Measurements from ENCODE around the gene RAX2.
"Not testable (repeated sequence)": the region's sequence is repeated elsewhere in the genome, so short reads cannot be mapped to it uniquely, and the experiment has no call there.

The RAX2 gene

GRCh38 chr19:3766520-3766919 lies 5.5 kb downstream of the RAX2 start:
- no peak overlapping the region for H3K4me3 ChIP-seq (ENCODE audit: low read depth, low read length)
- TF ChIP-seq, protein P1, sequence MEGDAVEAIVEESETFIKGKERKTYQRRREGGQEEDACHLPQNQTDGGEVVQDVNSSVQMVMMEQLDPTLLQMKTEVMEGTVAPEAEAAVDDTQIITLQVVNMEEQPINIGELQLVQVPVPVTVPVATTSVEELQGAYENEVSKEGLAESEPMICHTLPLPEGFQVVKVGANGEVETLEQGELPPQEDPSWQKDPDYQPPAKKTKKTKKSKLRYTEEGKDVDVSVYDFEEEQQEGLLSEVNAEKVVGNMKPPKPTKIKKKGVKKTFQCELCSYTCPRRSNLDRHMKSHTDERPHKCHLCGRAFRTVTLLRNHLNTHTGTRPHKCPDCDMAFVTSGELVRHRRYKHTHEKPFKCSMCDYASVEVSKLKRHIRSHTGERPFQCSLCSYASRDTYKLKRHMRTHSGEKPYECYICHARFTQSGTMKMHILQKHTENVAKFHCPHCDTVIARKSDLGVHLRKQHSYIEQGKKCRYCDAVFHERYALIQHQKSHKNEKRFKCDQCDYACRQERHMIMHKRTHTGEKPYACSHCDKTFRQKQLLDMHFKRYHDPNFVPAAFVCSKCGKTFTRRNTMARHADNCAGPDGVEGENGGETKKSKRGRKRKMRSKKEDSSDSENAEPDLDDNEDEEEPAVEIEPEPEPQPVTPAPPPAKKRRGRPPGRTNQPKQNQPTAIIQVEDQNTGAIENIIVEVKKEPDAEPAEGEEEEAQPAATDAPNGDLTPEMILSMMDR (IDR thresholded peaks at IDR 0.05; ENCODE audit: low read depth, low read length, missing control alignments) = no peak
- DNase-seq (ENCODE audit: low read depth) = no peak

DNA sequence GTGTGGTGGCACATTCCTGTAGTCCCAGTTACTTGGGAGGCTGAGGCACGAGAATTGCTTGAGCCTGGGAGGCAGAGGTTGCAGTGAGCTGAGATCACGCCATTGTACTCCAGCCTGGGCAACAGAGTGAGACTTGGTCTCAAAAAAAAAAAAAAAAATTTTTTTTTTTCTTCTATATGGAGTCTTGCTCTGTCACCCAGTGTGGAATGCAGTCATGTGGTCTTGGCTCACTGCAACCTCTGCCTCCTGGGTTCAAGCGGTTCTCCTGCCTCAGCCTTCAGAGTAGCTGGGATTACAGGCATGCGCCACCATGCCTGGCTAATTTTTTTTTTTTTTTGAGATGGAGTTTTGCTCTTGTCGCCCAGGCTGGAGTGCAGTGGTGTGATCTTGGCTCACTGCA lies 6.3 kb downstream of the RAX2 start:
- not testable (repeated sequence) for DNase-seq (ENCODE audit: low read depth); H3K4me3 ChIP-seq (ENCODE audit: low read depth, low read length)

- H3K4me3 ChIP-seq (ENCODE audit: low read depth, low read length) = no peak overlapping the region
- DNase-seq (ENCODE audit: low read depth) = no peak
- TF ChIP-seq, protein P1 (IDR thresholded peaks at IDR 0.05; ENCODE audit: low read depth, low read length, missing control alignments) = no peak
These were observed 6.9 kb downstream of the RAX2 start for GRCh38 chr19:3765121-3765520.

DNA sequence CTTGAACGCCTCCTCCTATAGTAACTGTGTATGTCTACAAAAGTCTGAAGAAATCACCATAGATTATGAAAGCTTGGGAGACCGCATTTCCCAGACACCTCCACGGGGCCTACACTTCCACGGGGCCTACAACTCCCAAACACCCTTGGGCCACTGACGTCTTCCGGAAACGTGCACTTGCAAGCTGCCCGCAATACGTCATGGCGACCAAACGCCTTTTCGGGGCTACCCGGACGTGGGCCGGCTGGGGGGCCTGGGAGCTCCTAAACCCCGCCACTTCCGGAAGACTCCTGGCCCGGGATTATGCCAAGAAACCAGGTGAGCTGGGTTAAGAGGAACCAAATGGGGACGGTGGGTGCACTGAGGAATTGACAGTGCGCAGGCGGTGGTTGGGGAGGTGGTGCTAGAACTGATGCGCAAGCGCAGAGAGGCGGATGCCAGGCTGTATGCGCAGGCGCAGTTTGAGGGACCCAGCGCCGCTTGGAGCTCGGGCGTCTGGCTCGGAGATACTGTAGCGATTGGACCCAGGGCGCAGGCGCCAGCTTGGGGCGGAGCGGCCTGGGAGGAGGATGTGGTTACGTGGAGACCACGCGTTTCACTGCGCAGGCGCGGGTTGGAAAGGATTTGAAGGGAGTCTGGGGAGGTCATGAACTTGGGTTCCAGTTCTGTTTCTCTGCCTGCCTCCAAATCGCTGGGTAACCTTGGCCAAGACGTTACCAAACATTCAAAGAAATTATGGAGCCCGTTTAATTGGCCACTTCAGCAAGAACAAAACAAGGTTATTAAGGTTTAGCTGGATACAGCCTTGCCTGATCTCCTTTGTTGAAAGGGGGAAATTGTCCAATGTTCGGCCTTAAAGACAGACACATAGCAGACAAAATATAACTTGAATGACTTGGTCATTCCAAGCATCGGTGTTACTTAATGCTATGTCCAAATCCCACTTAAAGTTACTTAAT lies 9.2 kb downstream of the RAX2 start, which contains the start of gene MRPL54:
Gene MRPL54 (plus strand): TSS at position 182 of the 959 bp plus-strand sequence. CDS start 19 bp downstream, at position 201.
- peak; percentile 98 for DNase-seq (ENCODE audit: low read depth)
- peak within 1 kb of the TSS; percentile 87 for H3K4me3 ChIP-seq (ENCODE audit: low read depth, low read length)
- TF ChIP-seq, protein P1 (IDR thresholded peaks at IDR 0.05; ENCODE audit: low read depth, low read length, missing control alignments) = no peak

DNA sequence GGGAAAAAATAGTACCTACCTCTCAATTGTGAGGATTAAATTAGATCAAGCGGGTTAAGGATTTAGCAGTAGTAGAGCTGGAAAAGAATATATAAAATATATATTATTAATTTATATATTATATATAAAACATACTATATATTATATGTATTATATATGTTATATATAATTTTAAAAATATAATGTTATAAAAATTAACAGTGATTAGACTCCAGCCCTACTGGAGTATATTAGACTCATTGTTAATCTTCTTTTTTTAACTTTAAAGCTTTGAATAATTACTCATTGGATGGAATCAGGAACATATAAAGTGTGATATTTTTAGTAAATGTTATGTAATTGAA lies 9.9 kb downstream of the RAX2 start:
- DNase-seq (ENCODE audit: low read depth) = no peak
- TF ChIP-seq, protein P1 (IDR thresholded peaks at IDR 0.05; ENCODE audit: low read depth, low read length, missing control alignments) = no peak
- peak overlapping the region; percentile 87; the same call in 1 of the 2 replicates for H3K4me3 ChIP-seq (ENCODE audit: low read depth, low read length)

GRCh38 chr19:3761382-3762129 lies 10.5 kb downstream of the RAX2 start, which contains the start of gene APBA3:
TSS of gene APBA3 (minus strand) at chr19:3761692. CDS start at chr19:3760264, 1,428 bp downstream.
- peak; percentile 69 for DNase-seq (ENCODE audit: low read depth)
- peak within 1 kb of the TSS; percentile 87 for H3K4me3 ChIP-seq (ENCODE audit: low read depth, low read length)
- TF ChIP-seq, protein P1 (IDR thresholded peaks at IDR 0.05; ENCODE audit: low read depth, low read length, missing control alignments) = peak; percentile 72

GRCh38 chr19:3760871-3761361 lies 11.1 kb downstream of the RAX2 start:
- peak overlapping the region; percentile 84 for H3K4me3 ChIP-seq (ENCODE audit: low read depth, low read length)
- TF ChIP-seq, protein P1 (IDR thresholded peaks at IDR 0.05; ENCODE audit: low read depth, low read length, missing control alignments) = no peak
- DNase-seq (ENCODE audit: low read depth) = no peak

All from GM12864 (cell line).